NCI-H1417 treated with DMSO at 0.1 percent for 48 hours (cell line): ENCODE measurements around the gene CHST8.
"Not testable (repeated sequence)": the region's sequence is repeated elsewhere in the genome, so short reads cannot be mapped to it uniquely, and the experiment has no call there.

Experiments
- DNase-seq: peaks from one replicate; lab custom pipeline; 2025; lab: John Stamatoyannopoulos, UW

The CHST8 gene

GRCh38 chr19:33690378-33691029, 68.8 kb downstream of the CHST8 start:
- no peak for DNase-seq

DNA sequence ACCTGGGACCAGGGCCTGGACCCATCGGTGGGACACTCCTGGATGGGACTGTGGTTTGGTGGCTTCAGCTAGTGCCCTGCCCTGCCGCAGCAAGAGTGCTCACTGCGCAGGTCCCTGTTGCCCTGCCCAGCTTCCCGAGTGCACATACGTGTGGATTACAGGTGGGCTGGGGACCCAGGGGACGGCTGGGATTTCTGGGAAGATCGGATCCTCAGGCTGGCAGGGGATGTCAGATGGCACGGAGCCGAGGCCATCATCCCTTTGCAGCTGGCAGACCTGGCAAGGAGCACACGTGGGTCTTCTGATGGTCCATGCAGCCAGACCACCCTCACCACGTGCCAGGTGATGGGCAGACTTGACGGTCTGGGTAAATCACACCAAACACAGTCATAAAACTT, 69.3 kb downstream of the CHST8 start:
- DNase-seq: no peak

DNA sequence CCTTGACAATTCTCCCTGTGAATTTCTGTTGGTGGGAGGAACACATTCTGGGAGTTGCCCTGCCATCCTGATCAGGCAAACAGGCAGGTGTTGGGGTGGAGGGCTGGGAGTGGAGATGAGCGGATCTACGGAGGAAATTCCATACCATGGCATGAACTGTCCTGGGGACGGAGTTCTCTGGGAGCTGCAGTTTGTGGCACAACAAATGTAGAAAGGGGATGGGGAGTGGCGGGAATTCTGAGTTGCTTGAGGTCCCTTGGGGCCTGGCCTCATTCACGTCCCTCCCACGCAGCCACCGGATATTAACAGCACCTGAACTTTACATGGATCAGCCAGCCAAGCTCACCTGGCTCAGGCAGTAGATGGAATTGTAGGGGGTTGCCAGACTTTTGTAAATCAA, 70.0 kb downstream of the CHST8 start:
- DNase-seq: no peak

- no peak for DNase-seq
Observed at GRCh38 chr19:33693678-33694077, 71.9 kb downstream of the CHST8 start.

DNA sequence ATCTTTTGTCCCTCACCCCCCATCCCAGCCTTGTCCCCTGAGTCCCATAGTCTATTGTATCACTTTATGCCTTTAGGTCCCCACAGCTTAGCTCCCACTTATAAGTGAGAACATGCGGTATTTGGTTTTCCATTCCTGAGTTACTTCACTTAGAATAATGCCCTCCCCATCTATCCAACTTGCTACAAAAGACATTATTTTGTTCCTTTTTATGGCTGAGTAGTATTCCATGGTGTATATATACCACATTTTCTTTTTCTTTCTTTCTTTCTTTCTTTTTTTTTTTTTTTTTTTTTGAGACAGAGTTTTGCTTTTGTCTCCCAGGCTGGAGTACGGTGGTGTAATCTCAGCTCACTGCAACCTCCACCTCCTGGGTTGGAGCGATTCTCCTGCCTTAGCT, 73.8 kb downstream of the CHST8 start:
- not testable (repeated sequence) for DNase-seq

DNA sequence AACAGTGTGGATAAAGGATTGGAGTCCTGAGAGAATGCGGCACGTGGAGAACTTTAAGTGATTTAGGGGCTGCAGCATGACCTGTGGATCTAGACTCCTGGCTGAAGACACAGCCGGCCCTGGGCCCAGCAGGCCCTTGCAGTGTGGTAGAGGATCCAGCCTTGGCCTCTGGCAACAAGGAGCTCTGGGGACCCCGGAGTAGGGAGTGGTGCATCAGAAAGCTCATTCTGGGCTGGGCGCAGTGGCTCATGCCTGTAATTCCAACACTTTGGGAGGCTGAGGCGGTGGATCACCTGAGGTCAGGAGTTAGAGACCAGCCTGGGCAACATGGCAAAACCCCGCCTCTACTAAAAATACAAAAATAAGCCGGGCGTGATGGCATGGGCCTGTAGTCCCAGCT, 76.0 kb downstream of the CHST8 start:
- no peak for DNase-seq

DNA sequence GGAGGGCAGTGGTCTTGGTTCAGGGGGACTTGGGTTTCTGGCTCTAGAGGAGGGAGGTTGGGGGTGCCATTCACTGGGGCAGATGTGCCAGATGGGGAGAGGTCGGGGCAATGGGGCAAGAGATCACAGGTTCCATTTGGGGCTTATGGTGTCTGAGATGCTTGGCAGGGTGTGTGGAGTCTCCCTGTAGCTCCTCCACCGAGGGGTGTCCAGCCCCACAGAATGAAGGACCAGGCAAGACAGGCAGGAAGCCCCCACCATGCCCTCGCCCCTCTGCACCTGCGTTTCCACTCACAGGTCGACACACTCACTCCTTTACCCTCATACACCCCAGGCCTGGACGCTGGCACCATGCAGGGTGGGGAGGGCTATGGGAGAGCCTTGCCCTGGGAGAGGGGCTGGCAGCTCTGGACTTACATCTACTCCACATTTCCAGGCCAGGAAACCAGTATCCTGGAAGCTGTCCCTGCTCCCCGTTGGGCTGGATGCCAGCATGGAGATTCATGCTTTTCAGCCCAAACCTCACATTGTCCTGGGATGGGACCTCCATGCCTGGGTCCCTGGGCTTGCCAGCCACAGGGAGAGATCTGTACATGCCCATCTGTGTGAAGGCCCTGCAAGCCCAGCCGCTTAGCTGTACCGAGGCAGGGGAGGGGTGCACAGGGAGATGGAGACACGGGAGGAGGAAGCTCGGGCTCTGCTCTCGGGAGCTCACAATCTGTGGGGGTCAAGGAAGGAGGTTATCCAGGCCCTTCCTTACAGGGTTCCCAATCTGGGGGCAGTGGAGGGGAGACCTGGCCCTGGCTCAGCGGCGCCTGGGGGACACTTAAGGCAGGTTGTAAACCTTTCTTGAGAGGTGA, 77.1 kb downstream of the CHST8 start:
- no peak for DNase-seq

DNA sequence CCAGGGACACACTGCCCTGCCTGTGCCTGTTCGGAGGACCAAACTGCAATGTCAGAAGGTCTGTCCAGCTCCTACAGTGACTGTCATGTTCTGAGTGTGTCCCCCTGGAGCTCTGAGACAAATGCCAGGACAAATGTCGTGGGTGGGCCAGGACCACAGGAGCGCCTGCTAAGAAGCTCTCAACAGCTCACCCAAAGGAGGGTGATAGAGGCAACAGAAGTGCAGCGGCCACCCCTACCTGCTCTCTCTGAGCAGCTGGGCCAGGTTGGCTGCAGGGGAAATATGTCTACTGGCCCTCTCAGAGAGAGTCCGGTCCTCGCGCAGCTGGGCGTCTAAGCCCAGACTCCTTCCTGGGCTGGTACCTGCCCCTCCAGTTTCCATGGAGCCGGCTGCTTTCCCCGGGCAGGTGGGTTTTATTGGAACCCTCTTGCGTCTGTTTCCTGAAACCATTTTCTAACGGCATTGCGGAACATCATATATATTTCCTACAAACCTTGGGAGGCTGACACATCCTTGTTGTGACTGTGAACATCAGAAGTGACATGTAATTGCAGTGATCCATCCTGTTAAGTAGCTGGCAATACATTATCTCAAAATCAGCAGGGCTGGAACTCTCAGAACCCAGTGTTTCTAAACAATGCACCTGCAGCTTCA, 78.1 kb downstream of the CHST8 start:
- DNase-seq: no peak

- no peak for DNase-seq
Observed at GRCh38 chr19:33700408-33701013, 78.8 kb downstream of the CHST8 start.

DNA sequence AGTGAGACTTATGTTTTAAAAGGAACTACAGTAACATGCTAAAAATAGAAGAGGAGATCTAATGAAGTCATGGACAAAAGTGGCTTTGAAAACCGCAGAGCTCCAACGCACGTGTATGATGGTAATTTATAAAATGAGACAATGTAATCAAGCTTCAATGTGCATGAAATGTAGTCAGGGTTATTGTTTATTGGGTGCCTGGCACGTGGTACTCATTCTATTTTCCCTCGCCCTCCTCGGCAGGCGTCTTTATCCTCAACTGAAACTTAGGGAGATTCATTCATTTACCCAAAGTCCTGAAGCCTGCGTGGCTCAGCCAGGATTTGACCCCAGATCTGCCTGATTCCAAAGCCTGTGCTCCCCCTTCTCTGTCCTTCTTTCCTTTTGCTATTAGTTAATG, 79.8 kb downstream of the CHST8 start:
- no peak for DNase-seq

GRCh38 chr19:33702606-33703437, 81.1 kb downstream of the CHST8 start:
- no peak for DNase-seq

DNA sequence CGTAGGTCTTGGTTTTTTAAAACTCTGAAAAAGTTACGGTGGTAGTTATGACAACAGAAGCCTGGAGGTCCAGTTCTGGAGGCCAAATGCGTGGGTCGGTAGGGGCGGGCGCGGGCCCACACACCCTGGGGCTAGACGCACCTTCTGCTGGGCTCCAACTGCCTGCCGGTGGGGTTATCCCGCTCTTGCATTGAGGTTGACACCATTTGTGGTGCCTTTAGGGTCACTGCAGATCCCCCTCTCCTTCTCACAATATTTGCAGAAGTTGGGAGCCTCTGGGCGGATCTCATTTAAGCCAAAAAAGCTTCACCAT, 81.6 kb downstream of the CHST8 start:
- DNase-seq: no peak

DNA sequence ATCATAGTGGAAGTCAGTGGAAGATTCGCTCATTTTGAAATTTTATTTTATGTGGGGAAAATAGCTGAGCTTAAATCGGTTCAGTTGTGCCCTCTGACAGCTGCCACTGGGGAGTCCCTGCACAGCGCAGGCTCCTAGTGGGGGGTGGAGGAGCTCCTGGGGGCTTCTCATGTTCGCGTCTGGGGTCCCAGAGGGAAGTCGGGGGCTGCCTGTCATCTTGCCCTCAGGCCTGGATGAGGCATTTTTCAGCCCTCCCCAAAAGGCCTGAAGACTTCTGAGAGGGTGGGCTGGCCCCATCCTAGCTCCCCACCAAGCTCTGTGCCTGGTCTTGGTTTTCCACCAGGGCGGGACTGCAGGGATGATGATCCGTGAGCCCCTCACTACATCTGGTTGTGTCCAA, 82.1 kb downstream of the CHST8 start:
- DNase-seq: no peak

DNA sequence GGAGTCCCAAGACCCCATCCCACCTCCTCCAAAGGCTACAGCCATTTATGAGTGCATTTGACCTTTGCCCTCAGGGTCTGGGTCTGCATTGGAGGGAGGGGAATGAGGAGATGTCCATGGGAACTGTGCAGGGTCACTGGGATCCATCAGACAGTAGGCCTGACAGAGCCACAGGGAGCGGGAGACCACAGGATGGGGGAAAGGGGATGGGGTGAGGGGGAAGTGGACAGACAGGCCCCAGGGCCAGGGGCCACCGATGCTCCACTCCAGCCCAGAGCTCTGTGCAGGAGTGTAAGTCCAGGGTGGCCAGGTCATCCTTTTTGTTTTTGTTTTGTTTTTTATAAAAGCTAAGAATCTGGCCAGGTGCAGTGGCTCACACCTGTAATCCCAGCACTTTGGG, 82.5 kb downstream of the CHST8 start:
- no peak for DNase-seq

DNA sequence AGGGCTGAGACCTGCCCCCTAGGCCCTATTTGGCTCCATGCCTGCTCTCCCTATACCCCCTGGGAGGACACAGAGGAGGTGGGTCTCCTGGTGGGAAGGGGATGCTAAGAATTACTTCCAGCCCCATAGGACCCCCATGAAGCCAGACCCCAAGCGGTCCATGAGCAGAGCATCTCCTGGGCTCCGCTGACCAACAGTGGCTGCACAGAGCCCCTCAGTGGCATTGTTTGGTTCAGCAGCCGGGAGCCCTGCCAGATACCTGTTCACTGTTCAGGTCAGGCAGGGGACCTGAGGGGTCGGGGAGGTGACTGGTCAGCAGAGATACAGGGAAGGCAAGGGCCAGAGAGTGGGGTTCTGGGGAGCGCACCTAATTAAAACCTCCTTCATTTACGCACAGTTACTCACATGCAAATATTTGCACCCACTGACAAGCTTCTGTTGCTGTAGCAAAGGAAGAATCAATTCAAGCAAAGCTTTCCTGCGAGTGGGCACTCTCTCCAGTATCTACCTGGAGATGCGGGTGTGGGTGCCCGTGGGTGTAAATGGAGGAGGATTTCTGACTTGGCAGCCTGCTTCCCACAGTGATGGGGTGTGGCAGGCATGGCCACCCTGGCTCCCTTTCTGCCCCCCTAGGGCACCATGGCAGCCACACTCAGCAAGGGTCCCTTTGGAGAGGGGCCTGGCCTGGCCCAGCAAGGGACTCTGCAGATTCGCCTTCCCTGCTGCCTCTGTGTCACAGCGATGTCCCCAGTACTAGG, 83.5 kb downstream of the CHST8 start:
- DNase-seq: no peak

- DNase-seq: no peak
Observed at GRCh38 chr19:33705860-33706259, 84.1 kb downstream of the CHST8 start.

DNA sequence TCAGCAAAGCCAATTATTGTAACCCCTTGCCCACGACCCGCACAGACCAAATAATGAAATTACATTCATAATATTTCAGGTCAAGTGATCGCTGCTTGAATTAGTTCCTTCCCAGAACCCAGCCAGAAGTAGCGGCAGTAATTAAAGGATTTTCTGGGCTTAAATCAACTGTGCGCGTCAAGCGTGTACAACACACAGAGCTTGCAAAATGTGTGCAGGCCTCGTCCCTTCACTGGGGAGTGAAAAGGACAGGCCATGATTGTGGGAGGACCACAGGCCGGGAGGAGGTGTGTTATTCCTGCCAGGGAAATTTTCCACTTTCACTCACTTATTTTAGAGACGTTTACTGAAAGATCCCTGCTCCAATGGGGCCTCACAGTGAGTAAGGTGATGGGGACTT, 84.9 kb downstream of the CHST8 start:
- no peak for DNase-seq

GRCh38 chr19:33712268-33712667, 90.5 kb downstream of the CHST8 start:
- DNase-seq: no peak

DNA sequence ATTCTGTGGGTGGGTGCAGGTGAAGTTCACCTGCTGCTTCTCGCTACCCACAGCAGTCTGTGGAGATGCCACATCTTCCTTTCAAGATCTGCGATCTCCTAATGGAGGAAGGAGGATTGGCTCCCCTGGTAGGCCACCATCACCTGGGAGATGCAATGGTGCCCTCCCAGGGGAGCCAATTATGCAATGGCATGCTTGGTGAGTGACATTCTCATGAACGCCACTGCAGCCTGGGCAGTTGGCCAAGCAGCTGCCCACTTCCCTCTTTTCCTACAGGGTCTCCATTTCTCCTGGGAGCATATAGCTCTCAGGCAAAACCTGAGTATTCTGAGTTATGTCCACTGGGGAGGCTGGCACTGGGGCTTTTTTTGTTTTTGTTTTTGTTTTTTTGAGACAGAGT, 91.4 kb downstream of the CHST8 start:
- no peak for DNase-seq

GRCh38 chr19:33714149-33714548, 92.4 kb downstream of the CHST8 start:
- DNase-seq: no peak

DNA sequence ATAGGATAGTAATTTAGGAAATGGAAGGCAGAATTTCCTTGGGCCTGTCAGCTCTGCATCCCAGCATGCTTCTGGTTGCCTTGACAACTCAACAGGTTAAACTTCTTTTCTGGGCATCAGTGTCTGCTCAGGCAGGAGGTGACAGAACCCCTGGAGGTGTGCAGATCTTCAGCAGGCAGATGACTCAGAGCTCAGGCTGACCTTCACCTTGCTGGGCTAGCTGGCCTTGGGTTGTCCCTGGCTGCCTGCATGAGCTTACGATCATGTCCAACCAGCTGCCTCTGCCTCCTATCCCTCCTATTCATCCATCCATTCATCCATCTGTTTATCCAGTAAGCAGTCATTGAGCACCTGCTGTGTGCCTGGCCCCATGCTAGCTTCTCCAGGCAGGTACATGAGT, 93.7 kb downstream of the CHST8 start:
- no peak for DNase-seq
